Measurements from ENCODE around the gene OBSCN. TPM values are rescaled to one million over a fixed set of nuclear protein-coding genes. Genes with fewer than 3 reads are reported as not detected.

Gene OBSCN
- polyA plus RNA-seq, 6 donors from 2014 or later, result 0.78 to 2.5 (median 1.5) TPM

DNA sequence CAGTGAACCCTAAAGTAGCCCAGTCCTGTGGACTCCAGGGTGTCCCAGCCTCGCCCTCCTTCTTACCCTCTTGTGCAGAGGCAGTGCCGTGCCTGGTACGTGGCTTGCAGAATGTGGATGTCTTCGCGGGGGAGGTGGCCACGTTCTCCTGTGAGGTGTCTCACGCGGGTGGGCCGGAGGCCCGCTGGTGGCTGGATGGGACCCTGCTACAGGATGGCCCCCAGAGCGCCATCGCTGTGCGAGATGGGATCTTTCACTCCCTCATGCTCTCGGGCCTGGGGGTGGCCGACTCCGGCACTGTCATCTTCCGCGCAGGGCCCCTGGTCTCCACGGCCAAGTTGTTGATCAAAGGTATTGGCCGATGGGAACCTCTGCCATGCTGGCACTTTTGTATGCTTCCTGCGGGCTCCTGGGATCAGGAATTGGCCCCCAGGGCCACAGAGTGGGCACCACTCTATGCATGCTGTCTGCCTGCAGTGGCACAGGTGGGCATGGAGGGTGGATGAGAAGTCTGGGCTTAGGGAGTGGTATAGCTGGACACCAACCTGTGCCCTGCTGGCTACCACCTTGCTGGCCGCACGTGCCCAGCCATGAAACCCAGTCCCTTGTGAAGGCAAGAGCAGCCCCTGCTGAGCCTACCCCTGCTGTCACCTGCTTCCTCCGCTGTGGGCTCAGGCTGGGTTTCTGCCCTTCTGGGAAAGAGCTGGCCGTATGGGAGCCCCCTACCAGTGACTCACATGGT lies 105.9 kb downstream of the OBSCN start:
- H3K36me3 Mint-ChIP-seq, result peaks cover 4 to 6% of the 10 kb centered on the region in 2 donors
- H3K27me3 Mint-ChIP-seq, result no peaks in the 10 kb centered on the region
- DNase-seq, result no peak
- H3K9me3 Mint-ChIP-seq, result peaks cover 0 to 17% (median 10%) of the 10 kb centered on the region in 7 donors
- H3K27ac Mint-ChIP-seq, result no peak overlapping the region
- no peak for ATAC-seq (ENCODE audit: low read depth in 2 of 2)
- H3K4me1 Mint-ChIP-seq, result no peaks in the 10 kb centered on the region
- H3K4me3 Mint-ChIP-seq, result no peak overlapping the region

- Mint-ChIP-seq H3K9me3 (peaks cover 0 to 17% (median 10%) of the 10 kb centered on the region in 7 donors), H3K27ac (no peak overlapping the region), H3K36me3 (peaks cover 4 to 6% of the 10 kb centered on the region in 2 donors), H3K4me3 (no peak overlapping the region), H3K4me1 (no peaks in the 10 kb centered on the region), H3K27me3 (no peaks in the 10 kb centered on the region)
- no peak for DNase-seq
- no peak for ATAC-seq (ENCODE audit: low read depth in 2 of 2)
Measured at GRCh38 chr1:228314315-228314657, 106.4 kb downstream of the OBSCN start.

DNA sequence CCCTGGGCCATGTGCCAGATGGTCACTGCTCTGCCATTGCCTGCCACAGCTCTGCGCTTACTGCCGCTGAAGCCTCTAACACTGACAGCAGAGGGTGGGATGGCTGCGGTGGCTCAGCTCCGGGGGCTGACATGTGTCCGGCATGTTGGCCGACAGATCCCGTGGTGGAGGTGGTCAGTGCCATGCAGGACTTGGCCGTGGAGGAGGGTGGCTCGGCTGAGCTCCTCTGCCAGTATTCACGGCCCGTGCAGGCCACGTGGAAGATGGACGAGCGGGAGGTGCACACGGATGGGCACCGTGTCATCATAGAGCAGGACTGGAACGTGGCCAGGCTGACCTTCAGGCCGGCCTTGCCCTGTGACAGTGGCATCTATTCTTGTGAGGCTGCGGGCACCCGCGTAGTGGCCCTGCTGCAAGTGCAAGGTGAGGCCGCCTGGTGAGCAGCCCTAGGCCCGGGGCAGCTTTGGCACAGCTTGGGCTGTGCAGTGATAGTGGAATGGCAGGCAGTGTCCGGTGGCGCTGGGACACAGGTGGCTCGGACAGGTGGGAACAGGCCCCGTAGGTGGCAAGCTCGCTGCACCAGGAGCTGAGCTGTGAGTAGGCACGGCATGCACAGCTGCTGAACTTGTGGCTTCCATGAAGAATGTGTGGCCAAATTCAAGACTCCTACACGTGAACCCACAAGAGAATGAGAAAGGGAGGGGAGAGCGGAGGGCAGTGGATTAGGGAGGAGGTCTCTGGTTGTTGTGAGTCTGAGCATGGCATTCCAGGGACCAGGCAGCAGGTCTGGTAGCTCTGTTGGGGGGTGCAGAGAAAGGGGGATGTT lies 107.0 kb downstream of the OBSCN start:
- no peak for ATAC-seq (ENCODE audit: low read depth in 2 of 2)
- Mint-ChIP-seq H3K4me3 (no peak overlapping the region), H3K27me3 (no peaks in the 10 kb centered on the region), H3K36me3 (peaks cover 4 to 6% of the 10 kb centered on the region in 2 donors), H3K4me1 (no peaks in the 10 kb centered on the region), H3K27ac (peak overlapping the region in 1 of 6 donors; percentile 69), H3K9me3 (peaks cover 0 to 17% (median 10%) of the 10 kb centered on the region in 7 donors)
- DNase-seq, result no peak

DNA sequence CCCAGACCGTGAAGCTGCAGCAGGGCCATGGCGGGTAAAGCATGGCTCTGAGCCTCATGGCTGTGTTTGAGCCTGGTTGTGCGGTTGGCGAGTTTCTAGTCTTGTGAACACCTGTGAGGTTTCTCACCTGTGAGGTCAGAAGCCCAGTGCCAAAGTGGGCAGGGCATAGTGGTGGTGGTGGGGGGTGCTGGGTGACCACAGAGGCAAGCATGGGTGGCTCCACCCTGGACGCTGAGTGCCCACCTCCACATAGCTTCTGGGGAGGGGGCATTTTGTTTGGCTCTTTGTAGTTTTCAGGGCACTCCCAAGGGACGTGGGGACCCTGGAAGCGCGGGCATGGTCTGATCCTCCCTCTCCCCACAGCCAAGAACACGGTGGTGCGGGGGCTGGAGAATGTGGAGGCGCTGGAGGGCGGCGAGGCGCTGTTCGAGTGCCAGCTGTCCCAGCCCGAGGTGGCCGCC lies 107.7 kb downstream of the OBSCN start:
- H3K27me3 Mint-ChIP-seq, result no peaks in the 10 kb centered on the region
- H3K4me3 Mint-ChIP-seq, result no peak overlapping the region
- peaks cover 4 to 6% of the 10 kb centered on the region in 2 donors for H3K36me3 Mint-ChIP-seq
- no peaks in the 10 kb centered on the region for H3K4me1 Mint-ChIP-seq
- H3K9me3 Mint-ChIP-seq, result peaks cover 0 to 17% (median 10%) of the 10 kb centered on the region in 7 donors
- H3K27ac Mint-ChIP-seq, result no peak overlapping the region
- DNase-seq, result no peak
- ATAC-seq (ENCODE audit: low read depth in 2 of 2), result no peak

DNA sequence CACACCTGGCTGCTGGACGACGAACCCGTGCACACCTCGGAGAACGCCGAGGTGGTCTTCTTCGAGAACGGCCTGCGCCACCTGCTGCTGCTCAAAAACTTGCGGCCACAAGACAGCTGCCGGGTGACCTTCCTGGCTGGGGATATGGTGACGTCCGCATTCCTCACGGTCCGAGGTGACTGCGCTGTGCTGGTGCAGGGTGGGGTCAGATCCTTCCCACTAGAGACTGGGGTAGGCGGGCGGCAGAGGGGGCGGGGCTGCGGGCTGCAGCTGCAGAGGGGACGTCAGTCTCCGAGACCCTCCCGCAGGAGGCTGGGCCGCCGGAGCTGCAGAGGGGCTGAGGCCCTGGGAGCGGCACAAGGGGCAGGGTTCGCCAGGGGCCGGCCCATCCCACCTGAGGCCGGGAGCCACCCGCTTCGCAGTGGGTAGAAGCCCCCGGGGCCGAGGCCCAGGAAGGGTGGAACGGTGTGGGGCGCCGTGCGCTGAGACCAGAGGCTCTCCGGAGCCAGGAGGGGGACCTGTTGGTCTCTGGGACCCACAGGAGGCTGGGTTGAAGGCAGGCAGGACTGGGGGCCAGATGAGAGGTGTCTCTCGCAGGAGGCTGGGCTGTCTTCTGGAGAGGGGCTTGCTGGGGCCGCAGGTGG lies 108.2 kb downstream of the OBSCN start:
- Mint-ChIP-seq H3K4me3 (no peak overlapping the region), H3K27ac (no peak overlapping the region), H3K36me3 (peaks cover 4 to 6% of the 10 kb centered on the region in 2 donors), H3K4me1 (no peaks in the 10 kb centered on the region), H3K27me3 (no peaks in the 10 kb centered on the region), H3K9me3 (peaks cover 0 to 17% (median 10%) of the 10 kb centered on the region in 7 donors)
- no peak for ATAC-seq (ENCODE audit: low read depth in 2 of 2)
- DNase-seq, result no peak

- Mint-ChIP-seq H3K4me1 (no peaks in the 10 kb centered on the region), H3K4me3 (no peak overlapping the region), H3K9me3 (peaks cover 0 to 15% (median 8%) of the 10 kb centered on the region in 7 donors), H3K36me3 (peaks cover 4 to 6% of the 10 kb centered on the region in 2 donors), H3K27ac (no peak overlapping the region), H3K27me3 (no peaks in the 10 kb centered on the region)
- ATAC-seq (ENCODE audit: low read depth in 2 of 2), result no peak
- DNase-seq, result no peak
Measured at GRCh38 chr1:228316589-228317387, 108.9 kb downstream of the OBSCN start.

DNA sequence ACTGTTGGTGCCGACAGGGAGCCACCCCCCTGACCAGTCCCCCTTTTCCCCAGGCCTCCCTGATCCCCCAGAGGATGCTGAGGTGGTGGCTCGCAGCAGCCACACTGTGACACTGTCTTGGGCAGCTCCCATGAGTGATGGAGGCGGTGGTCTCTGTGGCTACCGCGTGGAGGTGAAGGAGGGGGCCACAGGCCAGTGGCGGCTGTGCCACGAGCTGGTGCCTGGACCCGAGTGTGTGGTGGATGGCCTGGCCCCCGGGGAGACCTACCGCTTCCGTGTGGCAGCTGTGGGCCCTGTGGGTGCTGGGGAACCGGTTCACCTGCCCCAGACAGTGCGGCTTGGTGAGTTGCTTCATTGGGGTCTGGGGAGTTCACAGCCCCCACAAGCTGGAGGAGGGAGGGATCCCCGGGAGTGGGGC lies 109.6 kb downstream of the OBSCN start:
- H3K4me1 Mint-ChIP-seq, result no peaks in the 10 kb centered on the region
- no peak for DNase-seq
- H3K27ac Mint-ChIP-seq, result no peak overlapping the region
- H3K36me3 Mint-ChIP-seq, result peaks cover 4 to 6% of the 10 kb centered on the region in 2 donors
- peaks cover 0 to 11% (median 8%) of the 10 kb centered on the region in 7 donors for H3K9me3 Mint-ChIP-seq
- H3K4me3 Mint-ChIP-seq, result no peak overlapping the region
- no peaks in the 10 kb centered on the region for H3K27me3 Mint-ChIP-seq
- no peak for ATAC-seq (ENCODE audit: low read depth in 2 of 2)

DNA sequence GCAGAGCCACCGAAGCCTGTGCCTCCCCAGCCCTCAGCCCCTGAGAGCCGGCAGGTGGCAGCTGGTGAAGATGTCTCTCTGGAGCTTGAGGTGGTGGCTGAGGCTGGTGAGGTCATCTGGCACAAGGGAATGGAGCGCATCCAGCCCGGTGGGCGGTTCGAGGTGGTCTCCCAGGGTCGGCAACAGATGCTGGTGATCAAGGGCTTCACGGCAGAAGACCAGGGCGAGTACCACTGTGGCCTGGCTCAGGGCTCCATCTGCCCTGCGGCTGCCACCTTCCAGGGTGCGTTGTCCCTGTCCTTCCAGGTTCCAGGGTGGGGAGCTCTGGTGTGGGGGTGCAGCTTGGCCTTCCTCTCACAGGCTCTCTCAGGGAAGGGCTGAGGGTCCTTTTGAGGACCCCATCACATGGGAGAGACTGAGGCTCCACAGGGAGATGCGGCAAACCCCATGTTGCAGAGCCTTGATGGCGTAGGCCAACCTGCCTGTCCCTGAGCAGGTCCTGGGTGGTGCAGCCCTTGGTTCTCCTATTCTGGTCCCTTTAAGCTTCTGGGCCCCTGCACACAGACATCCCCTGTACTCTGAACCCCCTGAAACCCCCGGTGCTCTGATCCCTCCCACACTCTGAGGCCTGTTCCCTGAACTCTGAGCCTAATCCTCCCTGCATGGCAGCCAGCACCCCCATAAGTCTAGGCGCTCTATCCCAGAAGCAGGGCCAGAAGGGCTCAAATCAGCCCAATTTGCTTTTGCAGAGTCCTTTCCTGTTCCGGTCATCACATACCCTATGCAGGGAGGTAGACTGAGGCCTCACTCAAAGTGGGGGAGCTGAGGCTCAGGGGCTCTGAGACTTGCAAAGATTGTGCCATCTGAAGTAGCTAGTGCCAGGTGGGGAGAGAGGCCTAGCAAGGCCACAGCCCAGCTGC lies 110.3 kb downstream of the OBSCN start:
- no peak for DNase-seq
- H3K4me1 Mint-ChIP-seq, result no peaks in the 10 kb centered on the region
- peaks cover 0 to 4% (median 1%) of the 10 kb centered on the region in 7 donors for H3K9me3 Mint-ChIP-seq

DNA sequence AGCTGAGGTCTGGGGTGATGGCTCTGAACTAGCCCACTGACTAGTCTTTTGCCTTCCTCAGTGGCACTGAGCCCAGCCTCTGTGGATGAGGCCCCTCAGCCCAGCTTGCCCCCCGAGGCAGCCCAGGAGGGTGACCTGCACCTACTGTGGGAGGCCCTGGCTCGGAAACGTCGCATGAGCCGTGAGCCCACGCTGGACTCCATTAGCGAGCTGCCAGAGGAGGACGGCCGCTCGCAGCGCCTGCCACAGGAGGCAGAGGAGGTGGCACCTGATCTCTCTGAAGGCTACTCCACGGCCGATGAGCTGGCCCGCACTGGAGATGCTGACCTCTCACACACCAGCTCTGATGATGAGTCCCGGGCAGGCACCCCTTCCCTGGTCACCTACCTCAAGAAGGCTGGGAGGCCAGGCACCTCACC lies 111.0 kb downstream of the OBSCN start:
- no peak overlapping the region for H3K27ac Mint-ChIP-seq
- no peaks in the 10 kb centered on the region for H3K27me3 Mint-ChIP-seq
- H3K36me3 Mint-ChIP-seq, result no peaks in the 10 kb centered on the region
- no peak for DNase-seq
- ATAC-seq (ENCODE audit: low read depth in 2 of 2), result no peak
- H3K9me3 Mint-ChIP-seq, result no peaks in the 10 kb centered on the region
- H3K4me3 Mint-ChIP-seq, result no peak overlapping the region
- no peaks in the 10 kb centered on the region for H3K4me1 Mint-ChIP-seq

More for the DNA sequence above, 110.3 kb downstream of the OBSCN start:
- no peak for ATAC-seq (ENCODE audit: low read depth in 2 of 2)
- peak overlapping the region in 2 of 6 donors; percentile 41 to 44 for H3K27ac Mint-ChIP-seq
- H3K36me3 Mint-ChIP-seq, result peaks cover 1 to 2% of the 10 kb centered on the region in 2 donors
- H3K27me3 Mint-ChIP-seq, result no peaks in the 10 kb centered on the region
- H3K4me3 Mint-ChIP-seq, result no peak overlapping the region

DNA sequence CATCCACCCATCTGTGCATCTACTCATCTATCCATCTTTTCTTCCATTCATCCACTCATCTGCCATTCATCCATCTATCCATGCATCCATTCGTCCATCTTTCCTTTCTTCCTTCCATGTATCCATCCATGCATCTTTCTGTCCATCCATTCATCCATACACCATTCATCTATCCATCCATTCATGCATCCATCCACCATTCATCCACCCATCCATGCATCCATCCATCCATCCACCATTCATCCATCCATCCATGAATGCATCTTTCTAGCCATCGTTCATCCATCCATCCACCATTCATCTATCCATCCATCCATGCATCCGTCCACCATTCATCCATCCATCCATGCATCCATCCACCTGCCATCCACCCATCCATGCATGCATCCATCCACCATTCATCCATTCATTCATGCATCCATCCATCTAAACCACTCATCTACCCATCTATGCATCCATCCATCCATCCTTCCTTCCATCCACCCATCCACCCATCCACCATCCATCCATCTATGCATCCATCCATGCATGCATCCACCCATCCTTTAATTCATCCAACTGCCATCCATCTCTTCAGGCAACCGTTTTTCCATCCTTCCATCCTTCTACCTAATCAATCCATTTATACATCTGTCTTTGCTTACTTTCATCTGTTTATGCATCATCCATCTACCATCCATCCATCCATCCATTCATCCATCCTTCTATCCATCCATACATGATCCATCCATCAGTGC lies 111.7 kb downstream of the OBSCN start:
- H3K9me3 Mint-ChIP-seq, result no peaks in the 10 kb centered on the region
- H3K4me1 Mint-ChIP-seq, result no peaks in the 10 kb centered on the region
- ATAC-seq (ENCODE audit: low read depth in 2 of 2), result no peak
- no peaks in the 10 kb centered on the region for H3K27me3 Mint-ChIP-seq
- H3K27ac Mint-ChIP-seq, result no peak overlapping the region
- no peak overlapping the region for H3K4me3 Mint-ChIP-seq
- H3K36me3 Mint-ChIP-seq, result peaks cover 0 to 4% of the 10 kb centered on the region in 2 donors
- no peak for DNase-seq

DNA sequence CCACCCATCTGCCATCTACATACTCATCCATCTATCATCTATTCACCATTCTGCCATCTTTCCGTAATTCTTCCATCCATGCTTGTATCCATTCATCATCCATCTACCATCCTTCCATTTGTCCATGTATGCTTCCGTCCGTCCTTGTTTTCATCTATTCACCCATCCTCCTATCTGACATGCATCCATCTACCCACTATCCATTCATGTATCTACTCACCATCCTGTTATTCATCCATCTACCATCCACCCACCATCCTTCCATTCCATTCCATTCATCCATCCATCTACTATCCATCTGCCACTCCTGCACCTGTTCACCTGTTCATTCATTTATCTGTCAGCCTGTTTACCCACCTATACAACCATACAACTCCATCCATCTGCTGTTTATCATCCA lies 112.5 kb downstream of the OBSCN start:
- DNase-seq (no peak), ATAC-seq (ENCODE audit: low read depth in 2 of 2) (no peak)
- Mint-ChIP-seq H3K9me3 (peaks cover 0 to 4% (median 0%) of the 10 kb centered on the region in 7 donors), H3K27me3 (no peaks in the 10 kb centered on the region), H3K36me3 (peaks cover 0 to 9% of the 10 kb centered on the region in 2 donors), H3K4me1 (no peaks in the 10 kb centered on the region), H3K27ac (no peak overlapping the region), H3K4me3 (no peak overlapping the region)
